GM10266 (cell line): Measurements from ENCODE around the gene MSL1.

ENCODE experiments used
- DNase-seq: peaks from one replicate; pipeline ENCODE4 v3.0.0; 2012; ENCODE audit errors: extremely low spot score
- TF ChIP-seq, protein P1 (sequence below): IDR thresholded peaks from 2 replicates; pipeline ENCODE4 v1.5.1; 2012; ENCODE audit warnings: mild to moderate bottlenecking, low read depth; ENCODE audit not compliant: control insufficient read depth, insufficient read depth; ENCODE audit errors: missing control alignments

Gene MSL1

DNA sequence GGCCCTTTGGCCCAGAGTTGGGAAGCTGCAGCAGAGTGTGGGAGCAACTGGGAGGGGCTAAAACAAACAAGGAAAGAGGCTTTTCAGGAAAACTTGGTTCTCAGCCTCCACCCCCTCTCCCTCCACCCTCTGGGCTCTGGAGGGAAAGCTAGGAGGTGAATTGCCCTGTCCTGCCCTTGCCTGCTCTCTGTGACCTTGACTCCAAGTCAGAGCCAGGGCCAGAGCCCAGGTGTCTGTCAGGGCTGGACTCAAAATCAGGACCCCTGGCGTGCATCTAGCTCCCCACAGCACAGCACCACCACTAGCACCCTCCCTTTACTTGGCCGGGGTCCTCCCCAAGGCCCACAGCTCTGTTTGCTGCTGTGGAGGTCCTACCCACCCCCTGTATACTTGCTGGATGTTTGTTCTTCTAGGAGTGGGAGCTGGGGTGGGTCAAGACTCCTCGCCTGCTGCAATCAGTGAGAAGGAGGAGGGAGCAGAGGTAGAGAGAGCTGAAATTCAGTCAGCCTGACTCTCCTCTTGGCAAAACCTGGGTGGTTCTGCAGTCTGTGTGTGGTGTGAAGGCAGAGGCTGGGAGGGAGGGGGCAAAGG is 18.6 kb upstream of the MSL1 start:
- TF ChIP-seq, protein P1, sequence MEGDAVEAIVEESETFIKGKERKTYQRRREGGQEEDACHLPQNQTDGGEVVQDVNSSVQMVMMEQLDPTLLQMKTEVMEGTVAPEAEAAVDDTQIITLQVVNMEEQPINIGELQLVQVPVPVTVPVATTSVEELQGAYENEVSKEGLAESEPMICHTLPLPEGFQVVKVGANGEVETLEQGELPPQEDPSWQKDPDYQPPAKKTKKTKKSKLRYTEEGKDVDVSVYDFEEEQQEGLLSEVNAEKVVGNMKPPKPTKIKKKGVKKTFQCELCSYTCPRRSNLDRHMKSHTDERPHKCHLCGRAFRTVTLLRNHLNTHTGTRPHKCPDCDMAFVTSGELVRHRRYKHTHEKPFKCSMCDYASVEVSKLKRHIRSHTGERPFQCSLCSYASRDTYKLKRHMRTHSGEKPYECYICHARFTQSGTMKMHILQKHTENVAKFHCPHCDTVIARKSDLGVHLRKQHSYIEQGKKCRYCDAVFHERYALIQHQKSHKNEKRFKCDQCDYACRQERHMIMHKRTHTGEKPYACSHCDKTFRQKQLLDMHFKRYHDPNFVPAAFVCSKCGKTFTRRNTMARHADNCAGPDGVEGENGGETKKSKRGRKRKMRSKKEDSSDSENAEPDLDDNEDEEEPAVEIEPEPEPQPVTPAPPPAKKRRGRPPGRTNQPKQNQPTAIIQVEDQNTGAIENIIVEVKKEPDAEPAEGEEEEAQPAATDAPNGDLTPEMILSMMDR: no peak
- no peak for DNase-seq

DNA sequence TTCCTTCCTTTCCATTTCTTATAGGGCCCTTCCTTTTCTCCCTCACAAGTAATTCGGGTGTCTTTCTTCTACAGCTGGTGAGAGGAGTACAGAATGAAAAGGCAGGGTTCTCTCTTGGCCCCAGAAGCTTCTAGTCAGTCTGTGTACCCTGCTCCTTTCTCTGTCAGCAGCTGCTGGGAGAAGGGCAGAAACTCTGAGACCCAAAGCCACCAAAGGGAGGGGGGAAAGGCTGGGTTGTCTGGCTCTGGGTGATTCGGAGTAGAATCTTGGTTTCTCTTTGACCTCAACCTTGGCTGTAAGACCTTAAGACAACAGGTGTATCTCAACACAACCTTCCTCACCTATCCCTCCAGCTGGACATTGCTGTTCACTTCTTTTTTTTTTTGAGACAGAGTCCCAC is 18.1 kb upstream of the MSL1 start:
- TF ChIP-seq, protein P1: no peak
- no peak for DNase-seq

DNA sequence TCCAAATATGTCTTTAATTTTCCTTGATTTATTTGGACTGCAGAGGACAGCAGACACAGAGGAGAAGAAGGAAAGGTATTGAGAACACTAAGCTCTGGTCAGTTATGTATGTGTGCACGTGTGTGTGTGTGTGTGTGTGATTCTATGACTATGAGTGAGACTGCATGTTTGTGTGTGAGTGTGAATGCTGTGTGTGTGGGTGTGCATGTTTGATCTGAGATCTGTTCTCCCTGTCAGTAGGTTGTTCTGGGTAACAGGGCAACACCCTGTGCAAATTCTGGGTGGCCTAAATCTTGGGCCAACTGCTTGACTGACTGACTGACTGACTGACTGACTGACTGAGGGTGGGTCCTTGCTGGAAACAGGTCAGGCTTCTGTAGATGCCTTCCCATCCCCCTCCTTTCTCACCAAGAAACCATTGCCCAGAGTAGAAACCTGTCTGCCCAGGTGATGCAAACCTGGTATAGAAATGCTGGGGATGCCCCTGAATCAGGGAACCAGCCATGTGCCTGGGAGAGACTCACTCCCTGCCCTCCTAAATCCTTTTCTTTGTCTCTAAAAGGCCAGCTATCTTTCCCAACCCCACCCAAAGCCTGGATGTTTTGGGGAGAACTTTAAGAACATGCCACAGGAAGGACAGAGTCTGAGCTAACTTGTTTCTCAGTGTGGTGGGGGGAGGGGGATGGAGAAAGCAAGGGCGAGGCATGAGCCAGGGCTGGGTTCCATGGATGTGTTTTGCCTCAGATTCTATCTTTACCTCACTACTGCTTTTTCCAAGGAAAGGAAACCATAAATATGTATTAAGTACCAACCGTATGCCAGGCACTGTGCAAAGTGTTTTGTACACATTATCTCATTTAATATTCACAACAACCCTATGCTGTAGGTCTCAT is 16.9 kb upstream of the MSL1 start:
- DNase-seq: no peak
- TF ChIP-seq, protein P1: no peak

DNA sequence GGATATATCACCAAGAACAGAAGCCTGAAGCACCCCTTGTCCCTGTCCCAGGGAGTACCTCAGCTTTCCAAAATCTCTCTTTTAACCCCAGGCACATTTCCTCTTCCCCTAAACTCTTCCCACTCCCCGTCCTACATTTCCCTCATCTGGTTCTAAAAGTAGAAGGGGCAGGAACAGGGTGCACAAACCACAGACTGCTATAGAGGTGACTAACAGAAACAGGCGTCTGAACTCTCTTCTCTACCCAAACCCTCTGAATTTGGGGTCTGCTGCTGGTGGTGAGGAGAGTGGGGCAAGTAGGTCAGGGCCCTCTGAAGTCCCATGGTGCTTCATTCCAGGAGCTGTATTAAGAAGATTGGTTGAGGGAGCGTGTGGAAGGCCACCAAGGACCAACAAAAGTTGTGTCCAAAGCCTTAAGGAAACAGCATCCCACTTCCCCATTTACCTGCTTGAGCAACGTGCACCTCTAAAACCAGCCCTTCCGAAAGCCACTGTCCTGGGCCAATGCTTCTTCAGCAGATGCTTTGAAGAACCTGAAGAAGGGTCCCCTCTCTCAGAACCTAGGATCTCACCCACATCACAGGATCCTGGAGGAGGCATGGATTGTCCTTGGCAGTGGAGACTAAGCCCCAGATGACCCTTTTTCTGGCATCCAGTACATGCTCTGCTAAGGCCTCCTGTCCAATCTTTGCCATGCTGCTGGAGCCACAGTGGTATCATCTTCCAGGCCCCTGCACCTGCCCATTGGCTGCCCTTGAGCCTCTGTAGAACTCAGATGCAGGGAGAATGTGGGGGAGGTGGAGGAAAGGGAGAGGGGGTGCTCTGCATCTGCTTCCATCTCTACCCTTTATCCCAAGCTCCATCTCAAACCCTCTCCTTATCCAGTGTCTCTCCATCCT is 15.7 kb upstream of the MSL1 start:
- DNase-seq: no peak
- TF ChIP-seq, protein P1: no peak

DNA sequence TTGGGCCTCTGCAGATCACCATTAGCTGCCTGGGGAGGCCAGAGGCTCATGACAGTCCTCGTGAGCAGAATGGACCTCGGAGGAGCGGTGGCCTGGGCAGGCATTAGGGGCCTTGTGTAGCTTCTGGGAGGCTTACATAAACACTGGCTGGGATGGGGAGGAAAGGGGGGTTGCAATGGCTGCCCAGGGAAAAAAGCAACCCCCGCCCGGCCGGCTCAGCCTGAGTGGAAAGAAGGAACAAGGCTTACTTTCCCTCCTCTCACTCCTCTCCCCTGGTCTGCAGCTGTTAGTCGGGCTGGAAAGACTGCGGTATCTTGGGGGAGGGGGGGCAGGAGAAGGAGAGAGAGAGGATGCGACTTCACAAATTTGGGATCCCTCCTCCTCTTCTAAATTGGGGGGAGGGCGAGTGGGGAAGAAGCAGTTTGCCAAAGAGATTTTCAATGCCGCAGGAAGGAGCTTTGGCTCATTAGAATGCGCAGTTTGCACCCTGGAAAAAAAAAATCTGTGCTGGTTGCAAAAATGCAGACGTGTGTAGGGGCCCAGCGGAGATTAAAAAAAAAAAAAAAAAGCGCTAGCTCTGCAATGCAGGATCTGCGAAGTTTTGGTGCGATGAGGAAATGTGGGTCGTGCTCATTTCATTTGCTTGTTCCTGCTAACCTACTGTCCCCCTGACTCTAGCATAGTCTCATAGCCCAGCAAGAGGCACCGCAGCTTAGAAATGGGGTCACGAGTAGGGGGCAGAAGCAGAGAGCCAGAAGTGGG is 14.8 kb upstream of the MSL1 start:
- DNase-seq: no peak
- TF ChIP-seq, protein P1: no peak

DNA sequence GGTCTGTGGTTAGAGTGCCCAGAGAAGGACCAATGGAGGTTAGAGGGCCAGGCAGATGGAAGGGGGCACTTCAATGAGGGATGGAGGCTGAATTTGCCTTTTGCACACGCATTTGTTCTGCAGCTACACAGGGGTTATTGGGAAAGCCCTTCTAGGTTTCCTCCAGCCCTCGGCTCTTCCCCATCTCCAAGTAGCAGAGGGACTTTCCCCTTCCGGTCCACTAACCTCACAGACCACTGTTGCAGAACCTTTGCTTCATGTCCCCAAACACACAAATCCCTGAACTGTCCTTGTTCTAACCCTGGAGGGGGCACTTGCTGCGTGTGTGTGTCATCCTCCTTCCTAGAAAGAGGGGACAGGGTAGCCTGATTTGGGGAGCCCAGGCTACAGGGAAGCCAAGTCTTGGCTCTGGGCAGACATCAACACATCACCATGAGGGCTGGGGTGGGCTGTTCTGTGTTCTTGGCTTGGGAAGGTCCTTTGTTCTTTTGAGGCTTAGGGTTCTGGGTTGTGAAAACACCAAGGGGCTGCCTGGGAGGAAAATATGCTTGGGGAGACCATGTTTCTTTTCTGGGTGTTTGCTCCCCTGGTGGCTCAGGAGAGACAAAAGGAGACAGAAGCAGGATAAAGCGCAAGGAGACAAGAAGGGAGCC is 14.1 kb upstream of the MSL1 start:
- DNase-seq: no peak
- TF ChIP-seq, protein P1: no peak
